Right kidney (tissue), 1 donor: Measurements from ENCODE around the gene ALDH3B2.
A peak's percentile ranks its signal among the peaks of the same experiment; 100 is the strongest.
"Not testable (repeated sequence)": the region's sequence is repeated elsewhere in the genome, so short reads cannot be mapped to it uniquely, and the experiment has no call there.

Source experiments
- DNase-seq: peaks from one replicate; pipeline ENCODE4 v3.0.0-alpha.2; 2016

The ALDH3B2 gene

DNA sequence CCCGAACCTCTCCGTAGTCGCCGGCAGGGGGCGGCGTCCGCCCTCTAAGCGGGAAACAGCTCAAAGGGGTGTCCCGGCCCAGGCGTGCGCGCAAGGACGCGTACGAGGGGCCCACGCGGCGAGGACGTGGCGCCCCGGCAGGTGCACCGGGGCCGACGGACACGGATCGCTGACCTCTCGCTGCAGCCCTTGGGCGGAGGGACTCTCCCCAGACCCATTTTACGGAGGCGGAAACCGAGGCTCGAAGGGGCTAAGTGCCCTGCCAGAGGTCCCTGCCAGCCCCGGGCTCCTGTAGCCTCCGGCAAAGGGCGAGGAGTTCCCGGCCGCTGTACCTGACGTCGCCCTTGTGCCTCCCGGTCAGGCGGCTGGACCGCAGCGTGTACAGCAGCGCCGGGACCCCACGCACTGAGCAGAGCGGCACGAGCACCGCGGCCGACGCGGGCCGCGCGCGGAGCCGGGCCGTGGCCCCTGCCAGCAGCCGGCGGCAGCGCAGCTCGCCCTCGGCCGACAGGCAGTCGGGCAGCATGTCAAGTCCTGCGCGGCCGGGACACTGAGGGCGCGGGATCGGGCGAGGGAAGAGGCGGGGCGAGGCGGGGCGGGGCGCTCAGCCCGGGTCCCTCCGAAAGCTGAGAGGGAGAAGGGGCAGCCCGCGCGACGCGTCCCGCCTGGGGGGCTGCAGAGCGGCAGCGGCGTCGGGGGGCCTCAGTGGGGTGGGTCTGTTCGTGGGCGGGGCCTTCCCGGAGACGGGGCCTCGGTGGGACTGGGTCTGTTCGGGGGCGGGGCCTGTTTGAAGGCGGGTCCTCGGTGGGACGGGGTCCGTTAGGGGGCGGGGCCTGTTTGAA lies 44.8 kb downstream of the ALDH3B2 start, which contains the start of gene NUDT8:
NUDT8 (minus strand) TSS at position 552 of the 842 bp plus-strand sequence; CDS start at position 526, 26 bp downstream.
- DNase-seq, result peak; percentile 84

- no peak for DNase-seq
These were observed 45.6 kb downstream of the ALDH3B2 start for GRCh38 chr11:67628710-67629385.

DNA sequence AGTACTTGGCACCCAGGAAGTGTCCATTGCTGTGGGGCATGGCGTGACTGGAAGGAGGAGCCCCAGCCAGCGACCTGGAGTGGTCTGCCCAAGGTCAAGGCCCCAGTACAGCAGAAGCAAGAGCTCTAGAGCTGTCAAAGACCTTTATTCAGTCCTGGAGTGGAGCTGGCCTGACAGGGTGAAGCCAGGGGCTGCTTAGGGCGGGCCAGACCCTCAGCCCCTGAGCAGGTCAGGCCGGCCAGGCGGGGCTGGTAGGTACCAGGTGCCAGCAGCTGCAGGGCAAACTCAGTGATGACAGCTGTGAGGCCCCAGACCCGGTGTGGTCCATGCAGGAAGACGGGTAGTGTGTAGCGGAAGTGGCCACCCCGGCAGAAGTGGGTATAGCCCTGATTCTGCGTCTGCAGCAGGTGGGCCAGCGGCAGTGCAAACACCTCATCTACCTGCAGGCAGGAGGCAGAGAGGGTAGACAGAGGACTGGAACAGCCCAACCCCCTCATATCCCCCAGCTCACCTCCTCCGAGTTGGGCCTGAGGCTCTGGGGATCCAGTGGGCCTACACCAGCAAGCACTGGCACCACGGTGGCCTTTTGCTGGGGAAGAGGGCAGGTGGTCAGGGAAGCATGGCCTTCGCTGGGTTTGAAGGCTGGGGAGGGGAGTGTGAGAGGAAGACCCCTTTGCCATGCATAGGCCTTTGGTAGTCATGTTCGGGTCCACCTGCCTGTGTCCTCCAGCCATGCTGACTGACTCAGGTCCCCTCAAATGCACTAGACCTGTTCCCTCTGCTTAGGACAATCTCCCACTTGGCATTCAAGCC lies 46.4 kb downstream of the ALDH3B2 start:
- DNase-seq, result no peak

DNA sequence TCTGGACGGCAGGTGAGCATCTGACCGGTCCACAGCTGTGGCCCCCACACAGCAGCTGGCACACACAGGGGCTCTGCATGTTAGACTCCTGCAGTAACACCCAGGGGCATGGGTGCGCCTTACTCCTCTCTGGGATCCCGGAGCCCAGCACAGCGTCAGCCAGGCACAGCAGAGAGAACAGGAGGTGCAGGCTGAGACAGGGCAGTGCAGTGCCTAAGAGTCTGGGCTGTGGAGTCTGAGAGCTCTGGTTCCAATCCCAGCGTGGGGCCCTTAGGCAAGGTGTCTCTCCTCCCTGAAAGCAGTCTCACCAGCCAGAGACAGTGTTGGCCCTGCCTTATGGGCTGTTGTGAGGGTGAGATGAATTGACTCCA lies 47.0 kb downstream of the ALDH3B2 start:
- DNase-seq, result no peak

GRCh38 chr11:67626970-67627369 lies 47.5 kb downstream of the ALDH3B2 start:
- DNase-seq, result no peak

DNA sequence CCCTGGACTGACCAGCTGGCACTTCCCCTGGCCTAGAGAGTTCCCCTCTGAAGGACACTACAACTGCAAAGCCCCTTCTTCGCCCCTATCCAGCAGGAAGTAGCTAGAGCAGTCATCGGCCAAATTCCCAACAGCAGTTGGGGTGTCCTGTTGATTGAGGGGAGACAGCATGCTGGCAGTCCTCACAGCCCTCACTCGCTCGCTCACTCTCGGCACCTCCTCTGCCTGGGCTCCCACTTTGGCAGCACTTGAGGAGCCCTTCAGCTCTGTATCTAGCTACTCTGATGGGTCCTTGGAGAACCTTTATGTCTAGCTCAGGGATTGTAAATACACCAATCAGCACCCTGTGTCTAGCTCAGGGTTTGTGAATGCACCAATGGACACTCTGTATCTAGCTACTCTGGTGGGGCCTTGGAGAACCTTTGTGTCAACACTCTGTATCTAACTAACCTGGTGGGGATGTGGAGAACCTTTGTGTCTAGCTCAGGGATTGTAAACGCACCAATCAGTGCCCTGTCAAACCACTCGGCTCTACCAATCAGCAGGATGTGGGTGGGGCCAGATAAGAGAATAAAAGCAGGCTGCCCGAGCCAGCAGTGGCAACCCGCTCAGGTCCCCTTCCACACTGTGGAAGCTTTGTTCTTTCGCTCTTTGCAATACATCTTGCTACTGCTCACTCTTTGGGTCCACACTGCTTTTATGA lies 48.1 kb downstream of the ALDH3B2 start:
- not testable (repeated sequence) for DNase-seq

GRCh38 chr11:67623795-67624194 lies 50.6 kb downstream of the ALDH3B2 start:
- not testable (repeated sequence) for DNase-seq

DNA sequence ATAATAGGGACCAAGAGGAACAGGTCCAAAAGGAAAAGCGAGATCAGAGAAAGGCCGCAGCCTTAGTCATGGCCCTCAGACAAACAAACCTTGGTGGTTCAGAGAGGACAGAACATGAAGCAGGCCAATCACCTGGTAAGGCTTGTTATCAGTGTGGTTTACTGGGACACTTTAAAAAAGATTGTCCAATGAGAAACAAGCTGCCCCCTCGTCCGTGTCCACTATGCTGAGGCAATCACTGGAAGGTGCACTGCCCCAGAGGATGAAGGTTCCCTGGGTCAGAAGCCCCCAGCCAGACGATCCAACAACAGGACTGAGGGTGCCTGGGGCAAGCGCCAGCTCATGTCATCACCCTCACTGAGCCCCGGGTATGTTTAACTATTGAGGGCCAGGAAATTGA lies 51.5 kb downstream of the ALDH3B2 start:
- not testable (repeated sequence) for DNase-seq

- DNase-seq, result not testable (repeated sequence)
These were observed 52.5 kb downstream of the ALDH3B2 start for GRCh38 chr11:67621928-67622327.

DNA sequence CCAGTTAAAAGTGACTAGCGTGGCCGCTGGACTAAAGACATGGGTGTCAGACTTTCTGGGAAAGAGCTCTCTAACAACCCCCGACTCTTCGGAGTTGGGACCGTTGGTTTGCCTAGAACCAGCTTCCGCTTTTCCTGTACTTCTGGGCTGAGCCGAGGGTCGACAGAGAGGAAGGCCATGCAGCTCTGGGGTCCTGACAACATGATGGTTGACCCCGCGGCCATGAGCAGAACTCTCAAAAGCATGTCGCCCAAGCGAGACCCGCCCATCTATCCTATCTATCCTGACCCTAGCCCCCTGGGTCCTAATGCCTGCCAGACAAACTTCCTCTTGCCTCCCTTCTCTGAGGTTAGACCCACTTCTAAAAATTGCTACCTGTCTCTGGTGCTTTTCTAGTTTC lies 53.8 kb downstream of the ALDH3B2 start:
- DNase-seq, result not testable (repeated sequence)

DNA sequence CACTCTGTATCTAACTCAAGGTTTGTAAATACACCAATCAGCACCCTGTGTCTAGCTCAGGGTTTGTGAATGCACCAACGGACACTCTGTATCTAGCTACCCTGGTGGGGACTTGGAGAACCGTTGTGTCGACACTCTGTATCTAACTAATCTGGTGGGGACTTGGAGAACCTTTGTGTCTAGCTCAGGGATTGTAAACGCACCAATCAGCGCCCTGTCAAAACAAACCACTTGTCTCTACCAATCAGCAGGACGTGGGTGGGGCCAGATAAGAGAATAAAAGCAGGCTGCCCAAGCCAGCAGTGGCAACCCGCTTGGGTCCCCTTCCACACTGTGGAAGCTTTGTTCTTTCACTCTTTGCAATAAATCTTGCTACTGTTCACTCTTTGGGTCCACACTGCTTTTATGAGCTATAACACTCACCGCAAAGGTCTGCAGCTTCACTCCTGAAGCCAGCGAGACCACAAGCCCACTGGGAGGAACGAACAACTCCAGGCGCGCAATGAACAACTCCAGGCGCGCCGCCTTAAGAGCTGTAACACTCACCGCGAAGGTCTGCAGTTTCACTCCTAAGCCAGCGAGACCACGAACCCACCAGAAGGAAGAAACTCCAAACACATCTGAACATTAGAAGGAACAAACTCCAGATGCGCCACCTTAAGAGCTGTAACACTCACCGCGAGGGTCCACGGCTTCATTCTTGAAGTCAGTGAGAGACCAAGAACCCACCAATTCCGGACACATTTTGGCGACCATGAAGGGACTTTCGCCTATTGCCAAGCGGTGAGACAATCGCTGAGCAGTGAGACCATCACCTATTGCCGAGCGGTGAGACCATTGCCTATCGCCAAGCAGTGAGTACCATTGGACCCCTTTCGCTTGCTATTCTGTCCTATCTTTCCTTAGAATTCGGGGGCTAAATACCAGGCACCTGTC lies 54.5 kb downstream of the ALDH3B2 start:
- DNase-seq, result not testable (repeated sequence)

DNA sequence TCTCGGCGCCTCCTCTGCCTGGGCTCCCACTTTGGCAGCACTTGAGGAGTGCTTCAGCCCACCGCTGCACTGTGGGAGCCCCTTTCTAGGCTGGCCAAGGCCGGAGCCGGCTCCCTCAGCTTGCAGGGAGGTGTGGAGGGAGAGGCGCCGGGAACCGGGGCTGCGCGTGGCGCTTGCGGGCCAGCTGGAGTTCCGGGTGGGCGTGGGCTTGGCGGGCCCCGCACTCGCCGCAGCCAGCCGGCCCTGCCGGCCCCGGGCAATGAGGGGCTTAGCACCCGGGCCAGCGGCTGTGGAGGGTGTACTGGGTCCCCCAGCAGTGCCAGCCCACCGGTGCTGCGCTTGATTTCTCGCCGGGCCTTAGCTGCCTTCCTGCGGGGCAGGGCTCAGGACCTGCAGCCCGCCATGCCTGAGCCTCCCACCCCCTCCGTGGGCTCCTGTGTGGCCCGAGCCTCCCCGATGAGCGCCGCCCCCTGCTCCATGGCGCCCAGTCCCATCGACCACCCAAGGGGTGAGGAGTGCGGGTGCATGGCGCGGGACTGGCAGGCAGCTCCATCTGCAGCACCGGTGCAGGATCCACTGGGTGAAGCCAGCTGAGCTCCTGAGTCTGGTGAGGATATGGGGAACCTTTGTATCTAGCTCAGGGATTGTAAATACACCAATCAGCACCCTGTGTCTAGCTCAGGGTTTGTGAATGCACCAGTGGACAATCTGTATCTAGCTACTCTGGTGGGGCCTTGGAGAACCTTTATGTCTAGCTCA lies 55.3 kb downstream of the ALDH3B2 start:
- DNase-seq, result not testable (repeated sequence)

DNA sequence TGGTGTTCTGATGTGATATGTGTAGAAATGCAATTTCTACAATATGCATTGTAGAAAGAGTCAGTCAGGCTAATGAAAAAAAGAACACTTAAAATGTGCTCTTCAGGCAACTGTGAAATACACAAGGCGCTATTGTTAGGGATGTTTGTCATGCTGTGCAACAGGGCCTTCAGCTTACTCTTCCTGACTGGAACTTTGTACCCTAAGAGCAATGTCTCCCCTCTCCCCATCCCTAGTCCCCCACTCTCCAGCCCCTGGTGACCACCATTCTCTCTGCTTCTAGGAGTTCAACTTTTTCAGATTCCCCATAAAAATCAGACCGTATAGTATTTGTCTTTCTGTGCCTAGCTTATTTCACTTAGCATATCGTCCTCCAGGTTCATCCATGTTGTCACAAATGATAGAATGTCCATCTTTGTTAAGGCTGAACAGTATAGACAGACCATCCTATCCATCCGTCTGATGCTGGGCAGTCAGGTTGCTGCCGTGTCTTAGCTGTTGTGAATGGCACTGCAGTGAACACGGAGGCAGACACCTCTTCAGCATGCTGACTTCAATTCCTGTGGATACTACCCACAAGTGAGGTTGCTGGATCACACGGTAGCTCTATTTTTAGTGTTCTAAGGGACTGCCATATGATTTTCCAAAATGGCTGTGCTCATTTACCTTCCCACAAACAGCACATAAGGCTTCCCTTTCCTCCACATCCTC lies 57.0 kb downstream of the ALDH3B2 start:
- no peak for DNase-seq

GRCh38 chr11:67616431-67617242 lies 57.8 kb downstream of the ALDH3B2 start:
- no peak for DNase-seq

DNA sequence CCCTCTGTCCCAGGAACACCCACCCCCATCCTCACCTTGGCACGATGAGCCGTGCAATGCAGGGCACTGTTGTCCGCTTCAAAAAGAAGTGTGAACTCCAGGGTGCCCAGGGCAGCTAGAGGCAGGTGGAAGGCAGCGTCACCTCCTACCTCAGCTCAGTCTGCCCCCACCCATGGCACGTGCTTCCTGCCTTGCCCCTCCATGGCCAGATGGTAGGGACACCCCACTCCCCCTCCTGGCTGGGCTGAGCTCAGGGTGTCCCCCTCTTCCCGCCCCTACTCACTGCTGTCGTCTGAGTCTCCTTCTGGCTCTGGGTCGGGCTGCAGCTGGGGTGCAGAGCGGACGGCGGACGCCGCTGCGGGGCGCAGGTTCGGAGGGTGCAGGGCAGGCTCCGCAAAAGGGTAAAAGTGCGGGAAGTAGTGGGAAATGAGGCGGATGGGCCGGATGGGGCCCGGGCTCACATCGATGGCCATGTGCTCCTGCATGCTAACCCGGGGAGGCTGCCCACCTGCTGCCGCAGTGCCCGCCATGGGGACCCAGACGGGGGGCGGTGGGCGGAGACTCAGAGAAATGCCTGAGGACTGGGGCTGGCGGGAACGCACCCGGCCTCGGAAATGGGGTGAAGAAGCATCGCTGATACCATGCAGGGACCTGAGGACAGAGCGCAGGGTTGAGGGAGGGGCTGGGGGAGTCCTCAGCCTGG lies 58.5 kb downstream of the ALDH3B2 start:
- no peak for DNase-seq

DNA sequence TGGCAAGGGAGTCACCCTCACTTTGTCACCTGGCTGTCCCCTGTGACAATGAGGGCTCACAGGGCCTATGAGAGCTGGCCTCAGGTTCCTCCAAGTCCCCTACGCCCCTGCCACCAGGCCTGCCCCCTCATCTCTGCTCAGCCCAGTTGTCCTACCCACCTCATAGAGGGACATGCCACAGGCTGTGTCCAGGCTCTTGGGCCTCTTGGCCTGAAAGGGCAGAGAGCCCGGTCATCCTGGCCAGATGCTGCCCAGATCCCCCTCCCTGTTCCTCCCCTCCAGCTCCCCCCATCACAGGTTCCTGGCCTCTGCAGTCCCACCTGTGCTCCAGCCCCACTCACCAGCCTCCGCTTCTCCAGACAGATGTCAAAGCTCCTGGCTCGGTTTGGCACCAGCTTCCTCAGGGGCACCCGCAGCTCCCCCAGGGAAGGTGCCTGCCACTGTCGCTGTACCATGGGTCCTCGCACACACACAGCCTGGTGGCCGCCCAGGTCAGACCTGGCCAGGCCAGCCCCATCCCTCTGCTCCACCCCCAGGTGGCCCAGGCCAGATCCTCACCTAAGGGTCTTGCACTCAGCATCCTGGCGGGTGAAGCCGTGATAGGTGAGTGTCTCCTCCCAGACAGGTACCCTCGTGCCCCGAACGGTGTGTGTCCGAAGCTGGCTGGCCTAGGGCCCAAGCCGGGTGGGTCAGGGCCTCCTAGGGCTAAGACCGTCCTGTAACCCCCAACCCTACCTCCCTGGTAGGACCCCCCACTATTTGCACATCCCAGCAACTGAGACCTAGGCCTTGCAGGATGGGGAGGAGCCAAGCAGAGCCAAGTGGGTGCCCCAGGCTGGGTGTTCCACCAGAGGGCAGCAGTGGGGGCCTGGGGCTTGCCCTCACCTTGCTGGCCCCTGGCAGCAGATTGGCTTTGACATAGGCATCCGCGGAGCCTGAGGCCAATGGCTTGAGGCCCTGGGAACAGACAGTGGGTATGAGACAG lies 59.4 kb downstream of the ALDH3B2 start:
- no peak for DNase-seq
